DMS53 treated with DMSO at 0.1 percent for 48 hours (cell line): ENCODE results near the gene LHPP.

ENCODE experiments used
- DNase-seq: peaks from one replicate; lab custom pipeline; 2025; ENCODE audit not compliant: unreplicated experiment; lab: John Stamatoyannopoulos, UW

LHPP gene

DNA sequence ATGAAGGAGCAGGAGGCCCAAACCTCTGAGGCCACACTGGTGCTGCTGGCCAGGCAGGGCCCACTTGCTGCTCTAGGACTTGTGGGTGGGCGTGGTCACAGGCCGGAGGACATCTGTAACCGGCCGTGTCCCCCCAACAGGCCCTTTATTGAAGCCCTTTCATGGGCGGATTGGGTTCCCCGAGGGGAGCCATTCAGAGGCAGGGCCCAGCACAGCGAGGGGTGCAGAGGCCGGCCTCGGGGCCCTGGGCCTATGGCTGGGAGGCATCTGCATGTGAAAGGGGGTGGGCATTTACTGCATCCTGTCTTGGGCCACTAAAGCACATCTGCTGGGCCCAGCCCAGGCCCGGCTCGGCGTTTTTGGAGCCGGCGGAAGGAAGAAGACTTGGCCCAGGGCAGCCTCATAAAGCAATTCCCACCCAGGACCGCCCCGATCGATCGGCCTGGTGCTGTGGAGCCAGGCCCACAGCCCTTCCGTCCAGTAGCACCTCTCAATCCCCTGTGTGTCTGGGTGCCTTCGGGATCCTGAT, 8.4 kb downstream of the LHPP start:
- no peak for DNase-seq

DNA sequence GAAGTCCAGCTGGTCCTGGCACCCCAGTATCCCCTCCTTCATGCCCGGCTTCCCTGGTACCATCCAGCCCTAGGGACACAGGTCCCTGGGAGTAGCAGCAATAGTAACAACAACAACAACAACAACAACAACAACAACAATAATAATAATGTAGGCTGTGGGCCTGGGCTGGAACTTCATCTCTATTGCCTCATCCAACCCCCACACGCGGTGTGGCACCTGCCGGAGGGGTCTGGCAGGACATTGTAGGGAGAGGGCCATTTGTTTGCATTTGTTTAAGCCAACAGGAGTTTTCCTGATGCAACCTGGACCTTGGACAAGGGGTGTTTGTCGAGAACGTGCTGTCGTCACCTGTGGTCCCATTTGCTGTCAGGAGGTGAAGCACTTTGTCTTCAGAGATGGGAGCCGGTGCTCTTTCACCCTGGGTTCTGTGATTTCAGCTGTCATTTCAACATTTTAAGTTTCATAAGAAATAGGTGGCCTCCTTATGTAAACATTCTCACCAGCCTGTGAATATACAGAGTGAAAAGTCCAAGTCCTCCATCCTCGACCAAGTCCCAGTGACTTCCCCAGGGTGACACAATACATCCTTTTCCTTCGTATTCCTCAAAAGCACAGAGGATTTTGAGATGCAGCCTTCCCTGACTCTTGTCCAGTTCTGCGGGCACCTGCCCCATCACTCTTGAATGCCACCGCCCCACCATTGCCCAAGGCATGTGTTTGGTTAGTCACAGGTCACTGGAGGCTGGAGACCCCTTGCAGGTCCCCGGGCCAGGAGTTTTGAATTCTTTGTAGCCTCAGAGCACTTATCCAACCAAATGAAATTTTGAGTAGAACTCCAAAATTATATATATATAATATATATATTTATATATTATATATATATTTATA, 9.2 kb downstream of the LHPP start:
- peak; percentile 73 for DNase-seq

GRCh38 chr10:124472071-124472470, 10.4 kb downstream of the LHPP start:
- no peak for DNase-seq

- DNase-seq, result no peak
Observed at GRCh38 chr10:124473070-124473469, 11.4 kb downstream of the LHPP start.

DNA sequence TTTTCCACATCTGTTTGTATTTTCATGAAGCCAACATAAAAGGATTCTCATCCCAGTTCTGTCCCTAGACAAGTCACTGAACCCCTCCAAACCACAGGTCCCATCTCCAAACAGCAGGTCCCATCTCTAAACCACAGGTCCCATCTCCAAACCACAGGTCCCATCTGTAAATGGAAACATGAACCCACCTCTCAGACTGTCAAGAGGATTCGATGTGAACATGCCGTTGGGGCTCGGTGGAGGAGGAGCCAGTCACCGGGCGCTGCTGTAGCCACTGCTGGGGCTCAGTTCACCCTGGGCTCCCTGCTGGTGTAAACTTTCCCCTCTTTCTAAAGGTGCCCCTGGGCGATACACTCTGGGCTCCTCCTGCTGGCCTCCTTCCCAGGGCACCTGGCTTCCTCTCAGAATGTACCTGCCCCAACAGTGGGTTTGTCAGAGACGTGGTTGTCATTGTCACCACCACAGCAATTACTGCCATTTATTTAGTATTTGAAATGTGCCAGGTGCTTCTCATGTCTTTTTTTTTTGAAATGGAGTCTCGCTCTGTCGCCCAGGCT, 13.0 kb downstream of the LHPP start:
- no peak for DNase-seq

DNA sequence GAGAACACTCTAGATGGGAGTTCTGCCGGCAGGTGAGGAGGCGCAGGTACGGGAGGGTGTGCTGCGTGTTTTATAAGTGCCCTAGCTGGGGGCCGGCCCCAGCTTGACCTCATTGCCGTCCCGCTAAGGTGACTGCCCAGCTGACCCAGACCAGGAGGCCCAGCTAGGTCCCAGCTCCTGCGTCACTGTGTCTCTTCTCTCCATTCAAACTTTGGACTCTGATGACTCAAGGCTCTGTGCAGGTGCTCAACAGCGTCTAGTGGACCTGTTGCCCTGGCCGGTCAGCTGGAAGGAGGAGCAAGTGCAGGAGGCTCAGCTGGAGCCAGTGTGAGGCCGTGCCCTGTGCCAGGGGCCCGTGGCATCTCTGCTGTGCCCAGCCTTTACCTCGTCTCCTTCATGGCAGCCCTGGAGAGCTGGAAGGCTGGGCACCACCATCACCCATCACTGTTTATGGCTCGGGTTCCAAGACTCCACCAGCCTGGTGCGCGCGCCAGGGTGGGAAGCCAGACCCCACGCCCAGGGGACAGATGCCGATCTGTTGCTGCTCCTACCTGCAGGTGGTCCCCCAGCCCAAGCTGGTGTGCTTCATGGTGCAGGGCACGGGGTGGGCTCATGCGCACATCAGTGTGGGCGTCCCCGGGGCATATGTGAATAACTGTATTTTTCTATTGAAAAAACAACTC, 14.6 kb downstream of the LHPP start:
- peak; percentile 83 for DNase-seq

- DNase-seq, result no peak
Observed at GRCh38 chr10:124477614-124478363, 16.2 kb downstream of the LHPP start.

DNA sequence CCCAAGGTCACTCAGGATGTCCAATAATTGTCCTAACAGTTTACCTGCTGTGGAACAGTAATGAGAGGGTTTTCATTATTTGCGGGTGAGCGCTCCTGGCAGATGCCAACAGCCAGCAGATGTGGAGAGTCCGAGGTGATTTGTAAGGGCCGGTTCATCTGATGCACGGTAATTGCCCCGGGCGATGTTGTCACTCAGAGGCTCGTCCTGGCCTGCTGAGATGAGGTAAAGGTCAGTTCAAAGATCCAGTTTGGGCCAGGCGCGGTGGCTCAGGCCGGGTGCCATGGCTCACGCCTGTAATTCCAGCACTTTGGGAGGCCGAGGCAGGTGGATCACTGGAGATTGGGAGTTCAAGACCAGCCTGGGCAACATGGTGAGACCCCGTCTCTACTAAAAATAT, 16.9 kb downstream of the LHPP start:
- DNase-seq, result no peak

DNA sequence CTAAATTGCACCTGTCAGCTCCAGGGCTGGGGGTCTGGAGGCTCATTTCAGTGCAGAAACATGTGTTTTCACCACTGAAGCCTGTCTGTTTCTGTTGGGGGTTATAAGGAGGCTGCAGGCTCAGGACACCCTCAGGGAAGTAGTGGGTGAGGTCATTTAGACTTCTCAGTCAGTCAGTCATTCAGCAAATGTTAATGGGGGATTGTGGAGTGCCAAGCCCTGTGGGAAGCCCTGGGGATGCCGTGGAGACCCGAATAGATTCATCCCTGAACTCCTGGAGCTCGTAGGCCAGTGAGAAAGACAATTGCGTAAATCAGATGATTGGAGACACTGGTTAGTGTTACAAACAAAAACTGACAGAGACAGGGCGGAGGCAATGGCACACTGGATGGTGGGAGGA, 19.2 kb downstream of the LHPP start:
- DNase-seq, result no peak

DNA sequence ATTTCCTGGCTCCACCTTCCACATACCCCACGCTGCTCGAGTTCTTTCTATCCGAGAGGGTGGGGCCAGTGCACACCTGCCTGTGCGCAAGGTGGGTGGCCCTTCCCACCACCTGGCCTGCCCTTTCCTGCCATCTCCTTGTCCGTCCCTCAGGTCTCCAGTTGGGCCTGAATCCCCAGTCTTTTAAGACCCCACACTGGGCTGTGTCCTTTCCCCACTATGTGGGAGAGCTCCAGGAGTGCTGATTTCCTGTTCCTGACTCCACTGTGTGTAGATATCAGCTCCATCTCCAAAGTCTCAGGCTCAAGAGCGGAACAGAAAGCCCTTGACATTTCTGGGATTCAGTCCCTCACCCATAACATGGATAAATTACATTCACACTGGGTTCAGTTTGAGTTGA, 20.1 kb downstream of the LHPP start:
- no peak for DNase-seq

- no peak for DNase-seq
Observed at GRCh38 chr10:124482236-124482800, 20.7 kb downstream of the LHPP start.

- DNase-seq, result no peak
Observed at GRCh38 chr10:124482876-124483275, 21.3 kb downstream of the LHPP start.

DNA sequence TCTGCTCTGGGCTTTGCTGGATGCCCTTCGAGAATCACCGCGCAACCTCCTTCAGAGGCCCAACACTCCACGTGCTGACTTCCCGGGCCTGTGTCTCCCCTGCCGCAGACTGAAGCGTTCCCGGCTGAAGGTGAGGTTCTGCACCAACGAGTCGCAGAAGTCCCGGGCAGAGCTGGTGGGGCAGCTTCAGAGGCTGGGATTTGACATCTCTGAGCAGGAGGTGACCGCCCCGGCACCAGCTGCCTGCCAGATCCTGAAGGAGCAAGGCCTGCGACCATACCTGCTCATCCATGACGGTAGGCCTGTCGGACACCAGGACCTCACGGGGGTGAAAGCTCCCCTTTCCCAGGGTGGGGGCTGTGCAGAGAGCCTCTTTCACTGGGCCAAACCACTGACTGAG, 22.4 kb downstream of the LHPP start:
- no peak for DNase-seq

DNA sequence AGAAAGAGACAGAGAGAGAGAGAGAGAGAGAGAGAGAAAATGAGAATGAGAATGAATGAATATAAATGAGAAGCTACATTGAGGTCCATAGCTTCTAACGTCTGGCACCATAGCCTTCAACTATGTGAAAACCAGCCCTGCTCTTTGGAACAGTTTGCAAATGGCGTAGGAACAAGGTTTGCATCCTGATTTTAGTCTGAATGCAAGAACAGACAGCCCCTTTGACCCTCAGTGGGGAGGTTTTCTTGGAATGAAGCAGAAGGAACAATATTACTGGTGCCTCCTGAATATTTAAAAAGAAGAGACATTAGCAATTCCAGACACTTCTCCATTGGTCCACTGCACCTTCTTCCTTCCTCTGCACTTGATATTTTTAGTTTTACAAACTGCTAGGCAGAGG, 23.0 kb downstream of the LHPP start:
- DNase-seq, result no peak

GRCh38 chr10:124486635-124487034, 25.0 kb downstream of the LHPP start:
- DNase-seq, result no peak

- DNase-seq, result no peak
Observed at GRCh38 chr10:124491105-124491504, 29.5 kb downstream of the LHPP start.

DNA sequence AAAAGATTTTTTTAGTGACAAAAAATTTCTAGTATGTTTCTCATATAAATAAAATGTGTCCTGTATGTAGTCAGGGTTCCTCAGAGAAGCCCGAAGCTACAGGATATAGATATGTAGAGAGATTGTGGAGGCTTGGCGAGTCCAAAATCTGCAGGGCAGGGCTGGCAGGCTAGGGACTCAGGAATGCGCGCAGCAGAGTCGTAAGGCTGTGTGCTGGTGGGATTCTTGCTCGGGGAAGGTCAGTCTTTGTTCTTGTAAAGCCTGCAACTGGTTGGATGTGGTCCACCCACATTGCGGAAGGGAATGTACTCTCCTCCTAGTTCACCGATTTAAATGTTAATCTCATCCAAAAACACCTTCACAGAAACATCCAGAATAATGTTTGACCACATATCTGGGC, 30.6 kb downstream of the LHPP start:
- no peak for DNase-seq

DNA sequence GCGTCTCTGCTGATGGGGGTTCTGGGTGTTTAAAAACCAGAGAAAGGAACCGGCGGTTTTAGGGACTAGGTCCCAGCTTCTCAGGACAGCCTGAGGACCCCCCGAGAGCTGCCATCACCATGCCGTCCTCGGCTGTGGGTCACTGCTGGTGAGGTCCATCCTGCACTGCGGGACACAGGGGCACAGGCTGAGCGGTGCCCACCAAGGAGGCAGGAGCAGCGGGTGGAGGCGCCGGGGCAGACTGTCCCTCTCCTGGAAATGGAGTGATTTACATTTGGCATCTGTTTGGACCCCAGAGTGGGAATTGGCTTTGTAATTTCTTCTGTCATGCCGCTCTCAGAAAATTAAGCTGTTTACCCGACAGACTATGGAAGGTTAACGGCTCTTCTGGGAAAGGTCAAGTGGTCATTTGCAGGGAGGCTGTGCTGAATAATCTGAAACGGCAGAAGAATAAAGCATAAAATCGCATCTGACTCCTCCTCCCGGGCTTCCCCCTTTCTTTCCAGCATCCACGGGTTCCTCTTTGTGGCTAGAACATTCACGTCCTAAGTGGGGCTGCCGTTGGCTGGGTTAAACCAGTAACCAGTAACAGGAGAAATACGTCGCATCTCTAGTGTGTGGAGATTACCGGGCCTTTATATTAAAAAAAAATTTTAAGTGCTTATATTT, 31.7 kb downstream of the LHPP start:
- no peak for DNase-seq

GRCh38 chr10:124494046-124494807, 32.6 kb downstream of the LHPP start:
- no peak for DNase-seq

- no peak for DNase-seq
Observed at GRCh38 chr10:124495162-124495561, 33.5 kb downstream of the LHPP start.
